Neural cell (in vitro differentiated cells): ENCODE measurements around the gene DUSP22.

Source experiments
- CTCF ChIP-seq: fragments of 450-650 bp; IDR thresholded peaks from 2 replicates; pipeline ENCODE4 v1.5.1; 2014; ENCODE audit warnings: antibody characterized with exemption, mild to moderate bottlenecking, moderate library complexity; ENCODE audit not compliant: poor library complexity, severe bottlenecking
- EP300 ChIP-seq: fragments of 450-650 bp; conservative IDR thresholded peaks from 2 replicates; pipeline ENCODE4 v1.6.1; 2014; ENCODE audit warnings: antibody characterized with exemption, mild to moderate bottlenecking, moderate library complexity; ENCODE audit not compliant: poor library complexity, severe bottlenecking
- EZH2 ChIP-seq: fragments of 200-600, 300-800 bp; shearing (Covaris generic), sonication (generic); IDR thresholded peaks from 2 replicates; pipeline ENCODE4 v1.6.1; 2014; ENCODE audit warnings: antibody characterized with exemption, low read length, borderline replicate concordance, mild to moderate bottlenecking; ENCODE audit not compliant: insufficient read depth, poor library complexity, severe bottlenecking
- MXI1 ChIP-seq: fragments of 450-650 bp; conservative IDR thresholded peaks from 2 replicates; pipeline ENCODE4 v1.6.1; 2014; ENCODE audit warnings: antibody characterized with exemption, mild to moderate bottlenecking; ENCODE audit not compliant: poor library complexity, severe bottlenecking
- POLR2AphosphoS5 ChIP-seq: IDR thresholded peaks from 2 replicates; pipeline ENCODE4 v1.6.1; 2012
- RAD21 ChIP-seq: fragments of 450-650 bp; conservative IDR thresholded peaks from 2 replicates; pipeline ENCODE4 v1.6.1; 2014; ENCODE audit warnings: antibody characterized with exemption, mild to moderate bottlenecking, moderate library complexity
- SMC3 ChIP-seq: fragments of 450-650 bp; conservative IDR thresholded peaks from 2 replicates; pipeline ENCODE4 v1.6.1; 2014; ENCODE audit warnings: antibody characterized with exemption, mild to moderate bottlenecking, moderate library complexity; ENCODE audit not compliant: poor library complexity
- TAF1 ChIP-seq: IDR thresholded peaks from 2 replicates; pipeline ENCODE4 v1.6.1; 2012; ENCODE audit warnings: low read depth
- TF ChIP-seq, protein P1 (sequence below): IDR thresholded peaks from 2 replicates; pipeline ENCODE4 v1.6.1; 2012; ENCODE audit warnings: borderline replicate concordance

DNA sequence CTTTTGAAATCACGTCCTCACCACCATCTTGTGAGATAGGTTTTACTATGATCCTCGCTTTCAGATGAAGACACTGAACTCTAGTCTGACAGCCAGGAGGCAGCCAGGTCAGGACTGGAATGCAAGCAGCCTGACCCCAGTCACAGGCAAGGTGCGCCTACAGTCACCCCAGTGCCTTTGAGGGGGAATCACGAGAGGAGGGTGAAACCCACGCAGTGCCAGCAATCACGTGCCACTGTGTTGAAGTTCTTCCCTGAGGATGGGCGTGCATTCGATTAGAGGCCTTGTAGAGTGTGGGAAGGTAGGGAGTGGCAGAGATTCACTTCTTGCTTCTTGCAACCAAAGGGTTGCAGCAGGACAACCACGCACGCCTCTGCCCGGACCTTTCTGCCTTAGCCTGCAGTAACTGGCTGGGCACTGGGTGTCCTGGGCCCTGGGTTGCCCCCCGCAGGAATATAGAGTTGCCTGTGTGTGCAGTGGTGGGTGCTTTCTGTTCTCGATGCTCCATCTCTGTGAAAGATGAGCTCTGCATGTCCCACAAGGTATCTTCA, 65.6 kb downstream of the DUSP22 start:
- TF ChIP-seq CTCF (no peak), EZH2 (no peak), EP300 (no peak), POLR2AphosphoS5 (no peak), RAD21 (no peak), SMC3 (no peak), MXI1 (no peak), TAF1 (no peak)
- TF ChIP-seq, protein P1, sequence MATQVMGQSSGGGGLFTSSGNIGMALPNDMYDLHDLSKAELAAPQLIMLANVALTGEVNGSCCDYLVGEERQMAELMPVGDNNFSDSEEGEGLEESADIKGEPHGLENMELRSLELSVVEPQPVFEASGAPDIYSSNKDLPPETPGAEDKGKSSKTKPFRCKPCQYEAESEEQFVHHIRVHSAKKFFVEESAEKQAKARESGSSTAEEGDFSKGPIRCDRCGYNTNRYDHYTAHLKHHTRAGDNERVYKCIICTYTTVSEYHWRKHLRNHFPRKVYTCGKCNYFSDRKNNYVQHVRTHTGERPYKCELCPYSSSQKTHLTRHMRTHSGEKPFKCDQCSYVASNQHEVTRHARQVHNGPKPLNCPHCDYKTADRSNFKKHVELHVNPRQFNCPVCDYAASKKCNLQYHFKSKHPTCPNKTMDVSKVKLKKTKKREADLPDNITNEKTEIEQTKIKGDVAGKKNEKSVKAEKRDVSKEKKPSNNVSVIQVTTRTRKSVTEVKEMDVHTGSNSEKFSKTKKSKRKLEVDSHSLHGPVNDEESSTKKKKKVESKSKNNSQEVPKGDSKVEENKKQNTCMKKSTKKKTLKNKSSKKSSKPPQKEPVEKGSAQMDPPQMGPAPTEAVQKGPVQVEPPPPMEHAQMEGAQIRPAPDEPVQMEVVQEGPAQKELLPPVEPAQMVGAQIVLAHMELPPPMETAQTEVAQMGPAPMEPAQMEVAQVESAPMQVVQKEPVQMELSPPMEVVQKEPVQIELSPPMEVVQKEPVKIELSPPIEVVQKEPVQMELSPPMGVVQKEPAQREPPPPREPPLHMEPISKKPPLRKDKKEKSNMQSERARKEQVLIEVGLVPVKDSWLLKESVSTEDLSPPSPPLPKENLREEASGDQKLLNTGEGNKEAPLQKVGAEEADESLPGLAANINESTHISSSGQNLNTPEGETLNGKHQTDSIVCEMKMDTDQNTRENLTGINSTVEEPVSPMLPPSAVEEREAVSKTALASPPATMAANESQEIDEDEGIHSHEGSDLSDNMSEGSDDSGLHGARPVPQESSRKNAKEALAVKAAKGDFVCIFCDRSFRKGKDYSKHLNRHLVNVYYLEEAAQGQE = no peak
